ENCODE data around the gene CRKL.

The CRKL gene

DNA sequence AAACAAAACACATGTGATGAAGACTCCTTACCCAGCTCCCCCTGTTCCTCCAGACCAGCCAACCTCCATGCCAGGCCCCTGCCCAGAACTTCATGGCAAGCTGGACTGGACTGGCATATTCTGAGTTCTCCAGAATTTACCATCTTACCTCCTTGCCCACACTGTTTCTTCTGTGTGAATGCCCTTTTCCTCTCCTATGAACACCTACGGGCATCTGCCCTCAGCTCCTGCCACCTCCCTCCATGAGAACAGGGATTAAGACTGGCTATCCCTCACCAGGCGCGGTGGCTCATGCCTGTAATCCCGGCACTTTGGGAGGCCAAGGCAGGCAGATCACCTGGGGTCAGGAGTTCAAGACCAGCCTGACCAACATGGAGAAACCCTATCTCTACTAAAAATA is 43.4 kb downstream of the CRKL start:
- Histone ChIP-seq H3K36me3 (ENCODE audit: control insufficient read depth, insufficient read depth, low read length) (no peaks in the 10 kb centered on the region), H3K9me3 (ENCODE audit: control insufficient read depth, insufficient read depth, low read length) (no peaks in the 10 kb centered on the region), H3K27ac (ENCODE audit: low read length) (no peak overlapping the region), H3K4me3 (ENCODE audit: low read length) (no peak overlapping the region), H3K4me1 (ENCODE audit: control insufficient read depth, insufficient read depth, low read length) (peaks cover 3% of the 10 kb centered on the region; the same call in 1 of the 2 replicates), H3K27me3 (ENCODE audit: control insufficient read depth, insufficient read depth, low read length) (peaks cover 18% of the 10 kb centered on the region)
- WGBS (ENCODE audit: insufficient coverage, insufficient read length) = no CpG with 5 or more reads among the region's 4 CpGs
- DNase-seq (ENCODE audit: low read depth, low spot score) = no peak

DNA sequence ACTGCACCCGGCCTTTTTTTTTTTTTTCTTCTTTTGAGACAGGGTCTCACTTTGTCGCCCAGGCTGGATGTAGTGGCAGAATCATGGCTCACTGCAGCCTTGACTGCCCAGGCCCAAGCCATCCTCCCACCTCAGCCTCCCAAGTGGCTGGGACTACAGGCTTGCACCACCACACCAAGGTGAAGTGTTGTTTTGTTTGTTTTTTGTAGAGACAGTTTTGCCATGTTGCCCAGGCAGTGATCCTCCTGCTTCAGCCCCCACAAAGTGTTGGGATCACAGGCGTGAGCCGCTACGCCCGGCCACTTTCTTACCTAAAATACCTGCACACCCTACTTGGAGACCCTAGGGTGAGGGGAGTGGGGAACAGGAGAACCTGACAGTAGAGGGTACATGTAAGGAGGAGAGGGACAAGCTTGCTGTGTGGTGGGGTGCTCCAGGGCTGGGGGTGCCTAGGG is 45.3 kb downstream of the CRKL start:
- Histone ChIP-seq H3K27ac (ENCODE audit: low read length) (no peak overlapping the region), H3K27me3 (ENCODE audit: control insufficient read depth, insufficient read depth, low read length) (peaks cover 31% of the 10 kb centered on the region), H3K4me3 (ENCODE audit: low read length) (no peak overlapping the region), H3K9me3 (ENCODE audit: control insufficient read depth, insufficient read depth, low read length) (no peaks in the 10 kb centered on the region), H3K4me1 (ENCODE audit: control insufficient read depth, insufficient read depth, low read length) (0 out of 2 replicates have a peak, but pooled peaks cover under 1% of the 10 kb centered on the region), H3K36me3 (ENCODE audit: control insufficient read depth, insufficient read depth, low read length) (no peaks in the 10 kb centered on the region)
- no peak for DNase-seq (ENCODE audit: low read depth, low spot score)
- WGBS (ENCODE audit: insufficient coverage, insufficient read length) = no CpG with 5 or more reads among the region's 6 CpGs

DNA sequence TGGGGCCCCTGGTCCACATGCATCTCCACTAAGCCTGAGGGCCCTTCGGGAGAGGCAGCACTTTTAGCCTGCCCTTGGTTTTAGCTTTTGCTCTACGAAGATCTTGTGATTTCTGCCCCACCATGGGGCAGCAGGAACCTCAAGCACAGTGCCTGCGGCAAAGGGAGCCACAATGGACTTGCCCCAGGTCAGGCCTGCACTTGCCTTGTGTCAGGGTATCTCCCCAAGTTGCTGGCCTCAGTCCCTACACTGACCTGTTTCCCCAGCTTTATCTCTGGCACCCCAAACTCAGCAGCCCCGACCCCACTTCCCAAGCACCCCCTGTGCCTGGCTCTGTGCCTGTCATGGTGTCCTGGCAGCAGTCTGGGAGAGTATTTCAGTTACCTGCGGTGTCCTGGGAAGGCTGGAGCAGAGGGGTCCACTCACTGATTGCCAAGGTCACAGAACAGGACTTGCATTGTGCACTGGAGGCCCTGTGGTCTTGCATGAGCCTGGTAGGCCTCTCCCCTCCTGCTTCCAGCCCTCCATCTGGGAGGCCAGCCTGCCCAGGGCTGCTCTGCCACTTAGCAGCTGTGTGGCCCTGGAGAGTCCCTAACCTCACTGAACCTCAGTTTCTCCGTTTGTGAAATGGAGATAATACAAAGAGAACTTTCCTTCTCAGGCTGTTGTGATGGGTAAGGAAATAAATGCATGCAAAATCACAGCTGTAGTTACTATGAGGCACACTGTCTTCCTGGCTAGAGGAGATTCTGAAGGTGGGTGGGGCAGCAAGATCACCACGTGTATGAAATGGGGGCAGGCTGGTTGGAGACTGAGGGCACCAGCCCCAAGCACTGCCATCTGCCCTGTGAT is 46.2 kb downstream of the CRKL start:
- WGBS (ENCODE audit: insufficient coverage, insufficient read length) = no CpG with 5 or more reads among the region's 7 CpGs
- Histone ChIP-seq H3K36me3 (ENCODE audit: control insufficient read depth, insufficient read depth, low read length) (no peaks in the 10 kb centered on the region), H3K4me1 (ENCODE audit: control insufficient read depth, insufficient read depth, low read length) (peaks cover 4% of the 10 kb centered on the region; the same call in 1 of the 2 replicates), H3K9me3 (ENCODE audit: control insufficient read depth, insufficient read depth, low read length) (no peaks in the 10 kb centered on the region), H3K27ac (ENCODE audit: low read length) (no peak overlapping the region), H3K27me3 (ENCODE audit: control insufficient read depth, insufficient read depth, low read length) (peaks cover 33% of the 10 kb centered on the region), H3K4me3 (ENCODE audit: low read length) (no peak overlapping the region)
- DNase-seq (ENCODE audit: low read depth, low spot score) = no peak

DNA sequence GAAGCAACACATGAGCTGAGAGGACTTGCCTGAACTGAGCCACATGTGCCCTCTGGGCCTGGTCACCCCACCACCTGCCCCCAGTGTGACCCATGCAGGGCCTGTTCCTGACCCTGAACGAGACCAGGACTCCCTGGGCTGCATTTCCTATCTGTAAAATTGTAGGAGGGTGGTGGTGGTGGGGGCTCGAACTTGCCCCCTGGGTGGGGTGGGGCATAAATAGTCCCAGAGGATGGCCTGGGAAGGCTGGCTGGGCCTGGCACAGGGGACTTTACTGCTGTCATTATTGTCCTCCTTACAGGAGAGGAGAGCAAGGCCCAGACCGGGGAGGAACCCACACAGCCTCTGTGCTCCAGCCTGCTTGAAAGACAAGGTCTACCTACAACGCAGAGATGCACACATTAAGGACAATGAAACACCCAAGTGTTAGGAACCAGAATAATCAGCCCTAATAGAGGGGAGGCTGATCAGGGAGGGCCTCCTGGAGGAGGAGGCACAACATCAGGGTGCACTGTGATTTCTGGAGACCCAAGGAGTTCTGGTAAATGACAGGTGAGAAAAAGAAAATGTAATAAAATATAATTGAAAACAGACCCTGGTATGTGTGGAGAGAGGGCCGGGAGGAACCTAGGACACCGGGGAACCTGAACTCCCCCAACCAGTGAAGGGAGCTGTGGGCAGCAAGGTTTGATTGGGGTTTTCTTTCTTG is 47.0 kb downstream of the CRKL start:
- Histone ChIP-seq H3K36me3 (ENCODE audit: control insufficient read depth, insufficient read depth, low read length) (no peaks in the 10 kb centered on the region), H3K4me1 (ENCODE audit: control insufficient read depth, insufficient read depth, low read length) (peaks cover 4% of the 10 kb centered on the region; the same call in 1 of the 2 replicates), H3K27ac (ENCODE audit: low read length) (no peak overlapping the region), H3K9me3 (ENCODE audit: control insufficient read depth, insufficient read depth, low read length) (no peaks in the 10 kb centered on the region), H3K27me3 (ENCODE audit: control insufficient read depth, insufficient read depth, low read length) (peaks cover 35% of the 10 kb centered on the region), H3K4me3 (ENCODE audit: low read length) (no peak overlapping the region)
- WGBS (ENCODE audit: insufficient coverage, insufficient read length) = no CpG with 5 or more reads among the region's 6 CpGs
- no peak for DNase-seq (ENCODE audit: low read depth, low spot score)

DNA sequence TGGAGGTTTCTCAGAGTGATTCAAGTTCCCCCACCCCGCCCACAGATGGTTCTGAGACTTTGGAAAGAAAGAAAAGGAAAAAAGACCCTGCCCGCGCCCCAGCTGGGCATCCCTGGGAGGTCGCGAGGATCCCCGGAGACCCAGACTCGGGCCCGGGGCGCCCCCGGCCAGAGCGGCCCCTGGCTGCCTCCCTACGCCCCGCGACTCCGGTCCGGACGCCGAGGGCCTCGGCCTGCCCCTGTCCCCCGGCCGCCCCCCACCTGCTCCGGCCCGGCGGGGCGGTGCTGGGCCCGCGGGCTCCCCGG is 47.5 kb downstream of the CRKL start:
- no peak for DNase-seq (ENCODE audit: low read depth, low spot score)
- no peaks in the 10 kb centered on the region for H3K9me3 ChIP-seq (ENCODE audit: control insufficient read depth, insufficient read depth, low read length)
- H3K27me3 ChIP-seq (ENCODE audit: control insufficient read depth, insufficient read depth, low read length) = peaks cover 35% of the 10 kb centered on the region
- H3K4me1 ChIP-seq (ENCODE audit: control insufficient read depth, insufficient read depth, low read length) = peaks cover 4% of the 10 kb centered on the region; the same call in 1 of the 2 replicates
- WGBS (ENCODE audit: insufficient coverage, insufficient read length) = no CpG with 5 or more reads among the region's 28 CpGs
- H3K36me3 ChIP-seq (ENCODE audit: control insufficient read depth, insufficient read depth, low read length) = no peaks in the 10 kb centered on the region
- H3K4me3 ChIP-seq (ENCODE audit: low read length) = no peak overlapping the region
- H3K27ac ChIP-seq (ENCODE audit: low read length) = no peak overlapping the region

DNA sequence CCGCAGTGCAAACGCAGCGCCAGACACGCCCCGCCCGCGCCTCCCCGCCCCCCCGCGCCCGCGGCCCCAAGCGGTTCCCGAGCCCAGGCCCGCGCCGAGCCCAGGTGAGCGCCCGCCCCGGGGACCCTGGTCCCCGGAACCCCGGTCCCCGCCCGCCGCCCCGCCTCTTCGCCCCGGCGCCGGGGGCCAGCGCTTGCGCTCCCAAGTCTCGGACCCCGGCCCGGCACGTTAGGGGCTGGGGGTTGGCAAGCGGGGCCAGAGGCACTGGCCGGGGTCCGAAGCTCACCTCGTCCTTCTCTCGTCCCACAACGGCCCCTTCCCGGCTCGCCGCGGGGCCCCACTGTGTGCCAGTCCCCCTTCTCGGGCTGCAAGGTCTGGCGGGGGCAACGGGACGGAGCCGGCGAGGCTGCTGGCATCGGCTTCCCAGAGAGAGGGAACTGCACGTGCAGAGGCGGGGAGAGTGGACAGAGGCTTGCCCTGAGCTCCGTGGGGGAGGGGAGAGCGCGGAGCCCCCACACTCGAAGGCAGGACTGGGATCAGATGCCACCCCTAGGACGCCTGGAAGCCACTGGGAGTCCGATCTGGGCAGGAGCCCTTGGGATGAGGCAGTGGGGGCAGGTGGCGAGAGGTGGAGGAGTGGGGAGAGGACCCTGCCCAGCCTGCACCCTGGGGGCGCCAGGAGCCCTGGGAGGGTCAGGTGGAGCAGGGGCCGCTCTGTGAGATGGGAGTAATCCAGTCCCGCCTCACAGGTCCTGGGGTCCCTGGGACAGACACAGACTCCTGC is 48.1 kb downstream of the CRKL start:
- DNase-seq (ENCODE audit: low read depth, low spot score) = no peak
- Histone ChIP-seq H3K27me3 (ENCODE audit: control insufficient read depth, insufficient read depth, low read length) (peaks cover 35% of the 10 kb centered on the region), H3K4me1 (ENCODE audit: control insufficient read depth, insufficient read depth, low read length) (peaks cover 4% of the 10 kb centered on the region; the same call in 1 of the 2 replicates), H3K27ac (ENCODE audit: low read length) (no peak overlapping the region), H3K9me3 (ENCODE audit: control insufficient read depth, insufficient read depth, low read length) (no peaks in the 10 kb centered on the region), H3K4me3 (ENCODE audit: low read length) (peak overlapping the region; percentile 15; the same call in 1 of the 2 replicates), H3K36me3 (ENCODE audit: control insufficient read depth, insufficient read depth, low read length) (no peaks in the 10 kb centered on the region)
- WGBS (ENCODE audit: insufficient coverage, insufficient read length) = no CpG with 5 or more reads among the region's 65 CpGs

DNA sequence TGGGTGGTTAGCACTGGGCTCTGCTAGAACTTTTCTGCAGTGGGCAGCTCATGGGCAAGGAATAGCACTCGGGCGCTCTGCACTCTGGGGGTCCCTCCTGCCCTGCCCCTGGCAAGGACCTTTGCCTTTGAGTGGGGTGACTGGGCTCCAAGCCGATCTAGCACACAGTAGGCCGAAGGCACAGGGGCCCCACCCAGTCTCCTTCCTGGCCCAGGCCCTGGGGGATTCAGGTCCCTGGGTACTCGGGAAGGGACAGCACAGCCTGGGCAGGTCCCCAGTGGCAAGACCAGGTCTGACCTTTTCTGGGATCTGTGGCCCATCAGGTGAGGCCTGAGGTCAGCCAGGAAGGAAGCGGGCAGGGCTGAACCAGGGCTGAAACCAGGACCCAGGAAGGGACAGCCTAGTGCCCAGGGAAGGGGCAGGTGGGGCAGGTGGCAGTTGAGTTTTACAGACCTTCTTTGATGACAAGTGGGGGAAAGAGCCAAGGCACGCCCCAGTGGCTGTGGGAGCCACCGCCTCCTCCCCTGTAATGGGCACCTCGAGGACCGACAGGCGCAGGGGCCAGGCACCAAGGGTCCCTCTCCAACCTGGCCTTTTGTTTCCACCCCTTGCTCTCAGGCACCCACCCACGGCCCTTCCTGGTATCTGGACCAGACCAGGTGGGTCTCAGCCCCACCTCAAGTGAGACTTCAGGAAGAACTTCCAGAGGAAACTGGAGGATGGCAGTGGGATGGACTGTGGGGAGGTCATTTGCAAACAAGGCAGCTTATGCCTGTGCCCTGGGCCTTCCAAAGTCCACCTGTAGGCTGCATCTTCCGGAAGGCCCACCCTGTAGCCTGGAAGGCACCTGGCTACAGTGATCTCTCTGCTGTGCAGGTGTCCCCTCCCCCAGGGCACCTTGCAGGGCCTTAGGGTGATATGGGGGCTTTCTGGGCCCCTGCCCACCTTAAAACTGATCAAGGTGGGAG is 49.0 kb downstream of the CRKL start:
- no CpG with 5 or more reads among the region's 13 CpGs for WGBS (ENCODE audit: insufficient coverage, insufficient read length)
- H3K27ac ChIP-seq (ENCODE audit: low read length) = no peak overlapping the region
- H3K36me3 ChIP-seq (ENCODE audit: control insufficient read depth, insufficient read depth, low read length) = no peaks in the 10 kb centered on the region
- H3K4me1 ChIP-seq (ENCODE audit: control insufficient read depth, insufficient read depth, low read length) = peaks cover 4% of the 10 kb centered on the region
- H3K9me3 ChIP-seq (ENCODE audit: control insufficient read depth, insufficient read depth, low read length) = no peaks in the 10 kb centered on the region
- peaks cover 35% of the 10 kb centered on the region for H3K27me3 ChIP-seq (ENCODE audit: control insufficient read depth, insufficient read depth, low read length)
- no peak overlapping the region for H3K4me3 ChIP-seq (ENCODE audit: low read length)
- no peak for DNase-seq (ENCODE audit: low read depth, low spot score)

DNA sequence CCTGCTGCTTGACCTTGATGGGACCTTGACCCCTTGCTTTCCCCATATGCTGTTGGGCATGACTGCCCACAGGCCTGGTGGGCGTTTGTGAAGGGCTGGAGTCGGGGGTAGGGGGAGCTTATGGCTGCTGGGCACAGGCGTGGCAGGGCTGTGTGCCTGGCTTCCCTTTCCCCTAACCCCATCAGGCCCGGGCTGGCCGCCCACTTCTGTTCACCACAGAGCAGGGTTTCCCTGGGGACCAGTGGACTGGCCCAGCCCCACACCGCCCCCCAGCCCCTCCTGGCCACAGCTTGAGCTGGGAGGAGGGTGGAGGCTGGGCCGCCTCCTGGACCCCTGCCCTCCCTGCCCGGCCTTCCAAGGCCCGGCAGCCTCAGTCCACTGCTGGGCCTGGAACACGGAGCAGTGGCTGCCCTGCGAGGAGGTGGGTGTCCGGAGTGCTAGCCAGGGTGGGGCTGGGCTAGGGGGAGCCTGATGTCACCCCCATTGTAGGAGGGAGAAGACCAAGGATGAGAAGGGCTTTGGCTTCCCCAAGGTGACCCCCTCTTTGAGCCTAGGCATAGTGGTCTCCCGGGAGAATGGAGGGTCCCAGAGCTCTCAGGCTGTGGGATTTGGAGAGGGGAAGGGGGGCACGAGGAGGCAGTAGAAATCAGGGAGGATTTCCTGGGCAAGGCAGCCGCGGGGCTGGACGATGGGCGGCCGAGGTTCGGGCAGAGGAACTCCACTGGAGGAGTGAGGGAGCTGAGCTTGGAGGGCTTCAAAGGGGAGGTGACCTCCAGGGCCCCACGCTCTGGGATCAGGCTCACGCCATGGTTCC is 49.9 kb downstream of the CRKL start, which contains the start of gene AIFM3:
AIFM3 (plus strand) TSS at position 373 of the 814 bp plus-strand sequence. CDS start 690 bp downstream, outside the sequence.
- no peak within 1 kb of the TSS for H3K27ac ChIP-seq (ENCODE audit: low read length)
- WGBS (ENCODE audit: insufficient coverage, insufficient read length) = no CpG with 5 or more reads among the region's 22 CpGs
- H3K9me3 ChIP-seq (ENCODE audit: control insufficient read depth, insufficient read depth, low read length) = no peaks in the 10 kb centered on the region
- no peaks in the 10 kb centered on the region for H3K36me3 ChIP-seq (ENCODE audit: control insufficient read depth, insufficient read depth, low read length)
- no peak for DNase-seq (ENCODE audit: low read depth, low spot score)
- H3K27me3 ChIP-seq (ENCODE audit: control insufficient read depth, insufficient read depth, low read length) = peaks cover 35% of the 10 kb centered on the region
- H3K4me3 ChIP-seq (ENCODE audit: low read length) = no peak within 1 kb of the TSS
- peaks cover 6% of the 10 kb centered on the region for H3K4me1 ChIP-seq (ENCODE audit: control insufficient read depth, insufficient read depth, low read length)

DNA sequence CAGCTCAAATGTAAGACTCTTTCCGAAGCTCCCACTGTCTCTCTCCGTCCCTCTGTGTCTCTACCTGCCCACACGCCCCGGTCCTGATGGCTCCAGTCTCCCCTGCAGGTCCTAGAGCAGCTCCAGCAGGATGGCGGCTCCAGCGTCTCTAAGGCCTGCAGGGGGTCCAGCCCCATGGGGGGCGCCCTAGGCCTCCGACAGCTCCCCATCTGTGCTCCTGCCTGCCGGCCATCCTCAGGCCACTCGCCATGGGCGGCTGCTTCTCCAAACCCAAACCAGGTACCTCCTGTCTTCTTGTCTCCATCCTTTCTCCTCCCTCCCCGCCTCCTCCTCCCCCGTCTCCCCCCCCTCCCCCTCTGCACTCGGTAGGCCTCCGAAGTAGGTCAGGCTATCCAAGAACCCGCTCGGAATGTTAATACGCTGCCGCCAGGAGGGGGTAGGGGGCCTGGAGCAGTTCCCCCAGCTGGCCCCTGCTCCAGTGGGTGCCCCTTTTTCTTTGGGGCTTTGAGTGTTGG is 50.5 kb downstream of the CRKL start:
- DNase-seq (ENCODE audit: low read depth, low spot score) = no peak
- Histone ChIP-seq H3K4me1 (ENCODE audit: control insufficient read depth, insufficient read depth, low read length) (peaks cover 6% of the 10 kb centered on the region), H3K4me3 (ENCODE audit: low read length) (no peak overlapping the region), H3K27me3 (ENCODE audit: control insufficient read depth, insufficient read depth, low read length) (peaks cover 35% of the 10 kb centered on the region), H3K9me3 (ENCODE audit: control insufficient read depth, insufficient read depth, low read length) (no peaks in the 10 kb centered on the region), H3K36me3 (ENCODE audit: control insufficient read depth, insufficient read depth, low read length) (no peaks in the 10 kb centered on the region), H3K27ac (ENCODE audit: low read length) (no peak overlapping the region)
- no CpG with 5 or more reads among the region's 19 CpGs for WGBS (ENCODE audit: insufficient coverage, insufficient read length)
